GM12878 (cell line): ENCODE results near the gene ANAPC16. TPM values are rescaled to one million over a fixed set of nuclear protein-coding genes. Genes with fewer than 3 reads are reported as not detected.

ENCODE experiments used
- ATAC-seq: fragments of 200-7000 bp; cut with Tn5 transposase; 3 replicates; pipeline ENCODE4 v1.9.1; 2020; ENCODE audit warnings: mild to moderate bottlenecking, moderate library complexity
- BruUV-seq: library from RNA; stranded (reverse); fragments of 400-500 nt; replicated peaks from 2 replicates; lab custom pipeline; 2021; lab: Mats Ljungman, UMichigan
- CTCF ChIA-PET: fragments of 300-600 bp; sonication (Branson Sonifier 250); formaldehyde crosslinking; extraction: SDS; loops from one replicate; lab custom pipeline; 2021; ENCODE audit warnings: inconsistent platforms; lab: Yijun Ruan, JAX
- POLR2A ChIA-PET: fragments of 350-600 bp; formaldehyde crosslinking; extraction: SDS; loops from one replicate; lab custom pipeline; 2021; ENCODE audit warnings: inconsistent platforms; lab: Charles Lee
- RAD21 ChIA-PET: fragments of 300-600 bp; sonication (Branson Sonifier 250); formaldehyde crosslinking; loops from one replicate; lab custom pipeline; 2023; ENCODE audit warnings: antibody characterized with exemption; ENCODE audit not compliant: unreplicated experiment; lab: Charles Lee
- SMC1A ChIA-PET: fragments of 300-600 bp; sonication (Branson Sonifier 250); formaldehyde crosslinking; loops from one replicate; lab custom pipeline; 2023; ENCODE audit not compliant: unreplicated experiment, uncharacterized antibody; lab: Charles Lee
- DNase-seq: peaks from one replicate; pipeline ENCODE4 v3.0.0-alpha.2; 2011; ENCODE audit warnings: low read depth, low spot score
- FAIRE-seq: peaks from 3 replicates; lab custom pipeline; 2011; peaks lifted over from hg19 to GRCh38; lab: Jason Lieb, UNC
- H2AFZ ChIP-seq: 2 replicates; pipeline ENCODE4 v1.6.0; 2011; ENCODE audit warnings: low read depth, low read length, control low read depth; ENCODE audit not compliant: control insufficient read depth
- H3K27ac ChIP-seq: 2 replicates; pipeline ENCODE4 v1.5.1; 2011; ENCODE audit warnings: control low read depth; ENCODE audit not compliant: control insufficient read depth, insufficient read depth
- H3K27me3 ChIP-seq, 2 experiments: replicated peaks in 1 of 2; 2 replicates each; pipeline versions ENCODE4 v1.6.0 to v1.6.1; 2011; ENCODE audit warnings: low read length in 1 of 2; ENCODE audit not compliant: control insufficient read depth in 2 of 2, insufficient read depth in 2 of 2
- H3K36me3 ChIP-seq, 2 experiments: 2 replicates each; pipeline ENCODE4 v1.5.1; 2011; ENCODE audit warnings: low read length in 1 of 2; ENCODE audit not compliant: control insufficient read depth in 2 of 2, insufficient read depth in 2 of 2
- H3K4me1 ChIP-seq: 2 replicates; pipeline ENCODE4 v1.6.1; 2011; ENCODE audit warnings: mild to moderate bottlenecking, low read length, moderate library complexity, mixed read lengths; ENCODE audit not compliant: control insufficient read depth, insufficient read depth
- H3K4me2 ChIP-seq: 2 replicates; pipeline ENCODE4 v1.6.0; 2011; ENCODE audit warnings: control low read depth; ENCODE audit not compliant: control insufficient read depth, insufficient read depth
- H3K4me3 ChIP-seq: fragments of 200-600 bp; sonication (generic); 2 replicates; pipeline ENCODE4 v1.5.1; 2016
- H3K79me2 ChIP-seq: 2 replicates; pipeline ENCODE4 v1.6.0; 2011; ENCODE audit warnings: low read length; ENCODE audit not compliant: control insufficient read depth, insufficient read depth
- H3K9ac ChIP-seq: 2 replicates; pipeline ENCODE4 v1.8.0; 2011; ENCODE audit warnings: low read length, control low read depth, mixed read lengths; ENCODE audit not compliant: control insufficient read depth, insufficient read depth
- H3K9me3 ChIP-seq: replicated peaks from 3 replicates; pipeline ENCODE4 v1.5.1; 2011; ENCODE audit warnings: mild to moderate bottlenecking, low read length; ENCODE audit not compliant: control insufficient read depth, insufficient read depth
- H4K20me1 ChIP-seq: 2 replicates; pipeline ENCODE4 v1.6.0; 2011; ENCODE audit not compliant: control insufficient read depth, insufficient read depth
- FOXK2 ChIP-seq: fragments of 450-650 bp; IDR thresholded peaks from 2 replicates; pipeline ENCODE4 v1.6.1; 2017; ENCODE audit warnings: mild to moderate bottlenecking, moderate library complexity
- WGBS: methylation state at CpG from one replicate; pipeline ENCODE4 v1.1.6; 2016; ENCODE audit warnings: low lambda C conversion rate; ENCODE audit not compliant: insufficient replicate concordance, insufficient coverage; ENCODE audit errors: missing lambda C conversion rate; 5-methylcytosine and 5-hydroxymethylcytosine counted together
- in situ Hi-C: fragments of 300-500 bp; cut with MboI; formaldehyde crosslinking; loops from 9 replicates; pipeline ENCODE4 v1.14.3; 2018; ENCODE audit warnings: mixed read lengths
- intact Hi-C: fragments of 100-400 bp; cut with micrococcal nuclease; formaldehyde crosslinking; loops from one replicate; pipeline ENCODE4 v1.14.2; 2022; ENCODE audit not compliant: unreplicated experiment
- polyA plus RNA-seq, 11 experiments: library from polyadenylated mRNA; depleted of rRNA in 4 of 11; unstranded in 6 of 11; stranded (reverse) in 5 of 11; fragments of >200 nt; fragmentation: Nextera tagmentation in 4 of 11; fragmentation: Illumina TruSeq in 1 of 11; extraction: Ambion mirVana in 4 of 11; extraction: Trizol in 1 of 11; gene quantifications; 1 replicate in 1 of 11; 2 replicates in 10 of 11; pipeline versions ENCODE4 v1.2.1 to v1.2.3, GENCODE V29; 2011 to 2016; ENCODE audit warnings: inconsistent platforms in 2 of 11, missing spikeins in 2 of 11, low read depth in 1 of 11
- total RNA-seq, 4 experiments: library from RNA; depleted of rRNA in 3 of 4; stranded (reverse); fragments of >200 nt in 3 of 4; fragmentation: Illumina TruSeq in 1 of 4; extraction: Trizol in 1 of 4; gene quantifications; 2 replicates each; pipeline versions ENCODE4 v1.2.1 to v1.2.3, GENCODE V29; 2013 to 2021
- TF ChIP-seq, protein P1 (sequence below): fragments of 450-650 bp; IDR thresholded peaks from 2 replicates; pipeline ENCODE4 v1.6.1; 2014; ENCODE audit warnings: mild to moderate bottlenecking
- TF ChIP-seq, protein P2 (sequence below): fragments of 450-650 bp; IDR thresholded peaks from 2 replicates; pipeline ENCODE4 v1.6.1; 2016; ENCODE audit warnings: mild to moderate bottlenecking

Gene ANAPC16
- total and polyA plus RNA-seq, 10 of the 15 experiments (the other 5 are each of a cell fraction or from before 2014, with no cell fraction given), result 66.9 to 208 (median 134) TPM

DNA sequence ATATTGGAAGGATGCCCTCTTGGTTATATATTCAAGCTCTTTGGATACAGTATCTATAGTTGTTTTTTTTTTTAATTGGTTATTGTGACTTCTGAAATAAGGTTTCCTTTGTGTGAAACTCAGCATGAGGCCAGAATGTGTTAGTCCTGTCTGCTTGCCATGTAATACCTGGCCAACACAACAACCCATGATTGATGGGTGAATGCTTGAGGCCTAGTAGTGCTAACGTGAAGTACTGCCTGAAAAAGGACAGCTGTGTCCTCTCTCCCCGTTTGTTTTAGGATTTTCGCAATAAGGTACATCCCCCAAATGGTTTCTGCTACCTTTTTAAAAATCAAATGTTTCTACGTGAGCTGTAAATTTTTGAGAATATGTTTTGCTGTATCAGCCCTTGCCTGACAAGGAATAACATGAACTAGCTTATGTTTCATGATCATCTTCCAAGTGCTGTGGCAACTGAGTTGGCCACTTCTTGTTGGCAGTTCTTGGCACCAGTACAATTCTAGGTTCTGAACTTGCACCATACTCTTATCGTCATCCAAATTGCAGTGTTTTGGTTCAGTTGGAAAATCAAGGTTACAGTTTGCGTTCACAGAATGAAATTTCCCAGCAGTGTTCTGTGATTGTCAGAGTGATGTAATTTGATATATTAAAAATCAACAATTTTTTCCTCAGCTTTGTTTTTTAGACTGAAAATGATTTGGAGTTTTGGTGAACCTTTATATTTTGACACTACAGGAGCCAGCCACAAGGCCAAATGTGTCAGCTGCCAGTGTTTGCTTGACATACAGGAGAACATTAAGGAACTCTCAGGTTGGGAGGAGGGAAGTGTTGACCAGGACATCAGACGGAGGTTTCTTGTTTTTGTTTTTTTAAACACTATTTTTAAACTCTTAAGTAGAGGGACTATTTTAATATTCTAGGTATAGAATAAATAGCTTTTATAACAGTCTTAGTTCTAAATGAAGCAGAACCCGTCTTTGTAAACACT is 13.7 kb downstream of the ANAPC16 start:
- no peak for DNase-seq
- no peak for FAIRE-seq
- no peak for TF ChIP-seq FOXK2
- TF ChIP-seq, protein P1, sequence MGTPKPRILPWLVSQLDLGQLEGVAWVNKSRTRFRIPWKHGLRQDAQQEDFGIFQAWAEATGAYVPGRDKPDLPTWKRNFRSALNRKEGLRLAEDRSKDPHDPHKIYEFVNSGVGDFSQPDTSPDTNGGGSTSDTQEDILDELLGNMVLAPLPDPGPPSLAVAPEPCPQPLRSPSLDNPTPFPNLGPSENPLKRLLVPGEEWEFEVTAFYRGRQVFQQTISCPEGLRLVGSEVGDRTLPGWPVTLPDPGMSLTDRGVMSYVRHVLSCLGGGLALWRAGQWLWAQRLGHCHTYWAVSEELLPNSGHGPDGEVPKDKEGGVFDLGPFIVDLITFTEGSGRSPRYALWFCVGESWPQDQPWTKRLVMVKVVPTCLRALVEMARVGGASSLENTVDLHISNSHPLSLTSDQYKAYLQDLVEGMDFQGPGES, result no peak
- TF ChIP-seq, protein P2, sequence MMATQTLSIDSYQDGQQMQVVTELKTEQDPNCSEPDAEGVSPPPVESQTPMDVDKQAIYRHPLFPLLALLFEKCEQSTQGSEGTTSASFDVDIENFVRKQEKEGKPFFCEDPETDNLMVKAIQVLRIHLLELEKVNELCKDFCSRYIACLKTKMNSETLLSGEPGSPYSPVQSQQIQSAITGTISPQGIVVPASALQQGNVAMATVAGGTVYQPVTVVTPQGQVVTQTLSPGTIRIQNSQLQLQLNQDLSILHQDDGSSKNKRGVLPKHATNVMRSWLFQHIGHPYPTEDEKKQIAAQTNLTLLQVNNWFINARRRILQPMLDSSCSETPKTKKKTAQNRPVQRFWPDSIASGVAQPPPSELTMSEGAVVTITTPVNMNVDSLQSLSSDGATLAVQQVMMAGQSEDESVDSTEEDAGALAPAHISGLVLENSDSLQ, result 0 out of 2 replicates have a peak, but pooled peaks have one; percentile 14
- H3K4me1 ChIP-seq, result peaks cover 3% of the 10 kb centered on the region
- ChIA-PET RAD21 (interaction anchor here (0.6 to 1.9 kb wide), 19 partner anchors 8 to 333 kb away, joined by 3 to 7 read pairs (median 3); partner anchors contain the start of gene DDIT4), POLR2A (interaction anchor here (0.6 to 2.1 kb wide), 11 partner anchors 8 to 305 kb away, joined by 3 to 12 read pairs (median 3); partner anchors contain the start of genes ANAPC16, ASCC1 and DDIT4), CTCF (interaction anchor here (0.7 to 2.6 kb wide), 16 partner anchors 8 to 333 kb away, joined by 3 to 10 read pairs (median 4); no protein-coding TSS in a partner anchor), SMC1A (interaction anchor here (0.6 to 2.7 kb wide), 20 partner anchors 8 to 240 kb away, joined by 3 to 15 read pairs (median 4); no protein-coding TSS in a partner anchor)
- no peaks in the 10 kb centered on the region for H3K9me3 ChIP-seq
- H3K9ac ChIP-seq, result no peak overlapping the region
- H3K27me3 ChIP-seq, result no peaks in the 10 kb centered on the region
- intact Hi-C loops (no loop called here), in situ Hi-C loops (loop anchor here (5.0 kb wide), 1 partner anchor 108 kb away; no protein-coding TSS in a partner anchor)
- no TSS peak for BruUV-seq
- no peak overlapping the region for H3K4me3 ChIP-seq
- H3K4me2 ChIP-seq, result no peak overlapping the region
- WGBS, result 91% methylated on average over 8 of the region's 8 CpGs
- no peak overlapping the region for H2AFZ ChIP-seq
- H4K20me1 ChIP-seq, result no peaks in the 10 kb centered on the region
- peaks cover 1 to 31% of the 10 kb centered on the region in 2 experiments for H3K36me3 ChIP-seq
- H3K27ac ChIP-seq, result no peak overlapping the region
- no peak for ATAC-seq
- H3K79me2 ChIP-seq, result peaks cover 24% of the 10 kb centered on the region
